ENCODE measurements around the gene NRSN1. TPM values are rescaled to one million over a fixed set of nuclear protein-coding genes. Genes with fewer than 3 reads are reported as not detected.

Gene NRSN1
- total and polyA plus RNA-seq, 2 donors (not counting 1 experiment from before 2014, with no cell fraction given), result not detected

DNA sequence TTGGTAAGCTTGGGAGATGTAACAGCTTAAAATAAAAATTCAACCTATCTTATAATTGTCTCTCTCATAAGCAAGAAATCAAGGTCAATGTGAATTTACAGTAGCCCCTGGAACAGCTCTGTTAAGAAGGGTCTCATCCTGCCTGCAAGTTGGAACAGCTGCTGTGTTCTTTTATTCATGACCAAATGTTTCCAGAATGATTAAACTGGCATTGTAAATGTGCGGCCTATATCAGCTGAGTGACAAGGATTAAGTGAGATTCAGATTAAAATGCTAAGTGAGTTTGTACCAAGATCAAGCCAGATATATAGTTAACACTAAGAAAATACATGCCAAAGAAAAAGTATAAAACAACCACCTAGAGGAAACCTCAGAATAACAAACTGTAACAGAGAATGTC lies 45.3 kb upstream of the NRSN1 start:
- DNase-seq (ENCODE audit: low read depth in 2 of 2), result no peak
- no peak overlapping the region for H3K27ac ChIP-seq (ENCODE audit: insufficient read depth, low read length)
- H3K9ac ChIP-seq (ENCODE audit: insufficient read depth, low read length), result no peak overlapping the region
- no peak overlapping the region for H3K4me3 ChIP-seq (replicated peaks in 1 of 4; ENCODE audit: control extremely low read depth in 1 of 4, insufficient read depth in 1 of 4, low read depth in 3 of 4, low read length in 4 of 4)
- no peak overlapping the region for H3K4me2 ChIP-seq (ENCODE audit: extremely low read depth, insufficient read depth, low read length)
- H3K9me3 ChIP-seq (ENCODE audit: control insufficient read depth, insufficient read depth, low read depth, low read length), result no peaks in the 10 kb centered on the region
- H3K79me2 ChIP-seq (ENCODE audit: control insufficient read depth, insufficient read depth, low read length), result no peaks in the 10 kb centered on the region
- no peak overlapping the region for H2AFZ ChIP-seq (ENCODE audit: low read length)
- TF ChIP-seq, protein P1, sequence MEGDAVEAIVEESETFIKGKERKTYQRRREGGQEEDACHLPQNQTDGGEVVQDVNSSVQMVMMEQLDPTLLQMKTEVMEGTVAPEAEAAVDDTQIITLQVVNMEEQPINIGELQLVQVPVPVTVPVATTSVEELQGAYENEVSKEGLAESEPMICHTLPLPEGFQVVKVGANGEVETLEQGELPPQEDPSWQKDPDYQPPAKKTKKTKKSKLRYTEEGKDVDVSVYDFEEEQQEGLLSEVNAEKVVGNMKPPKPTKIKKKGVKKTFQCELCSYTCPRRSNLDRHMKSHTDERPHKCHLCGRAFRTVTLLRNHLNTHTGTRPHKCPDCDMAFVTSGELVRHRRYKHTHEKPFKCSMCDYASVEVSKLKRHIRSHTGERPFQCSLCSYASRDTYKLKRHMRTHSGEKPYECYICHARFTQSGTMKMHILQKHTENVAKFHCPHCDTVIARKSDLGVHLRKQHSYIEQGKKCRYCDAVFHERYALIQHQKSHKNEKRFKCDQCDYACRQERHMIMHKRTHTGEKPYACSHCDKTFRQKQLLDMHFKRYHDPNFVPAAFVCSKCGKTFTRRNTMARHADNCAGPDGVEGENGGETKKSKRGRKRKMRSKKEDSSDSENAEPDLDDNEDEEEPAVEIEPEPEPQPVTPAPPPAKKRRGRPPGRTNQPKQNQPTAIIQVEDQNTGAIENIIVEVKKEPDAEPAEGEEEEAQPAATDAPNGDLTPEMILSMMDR (conservative IDR thresholded peaks at IDR 0.05 in 1 of 2, IDR thresholded peaks at IDR 0.05 in 1 of 2; ENCODE audit: low read depth in 1 of 2, low read length in 2 of 2), result no peak
- H3K36me3 ChIP-seq (ENCODE audit: control insufficient read depth, insufficient read depth, low read length), result no peaks in the 10 kb centered on the region
- no peaks in the 10 kb centered on the region for H3K4me1 ChIP-seq (ENCODE audit: control insufficient read depth, extremely low read depth, insufficient read depth, low read length)
- H4K20me1 ChIP-seq (ENCODE audit: control insufficient read depth, extremely low read depth, insufficient read depth, low read length), result no peaks in the 10 kb centered on the region
- no peaks in the 10 kb centered on the region for H3K27me3 ChIP-seq (ENCODE audit: control insufficient read depth, insufficient read depth, low read length)

DNA sequence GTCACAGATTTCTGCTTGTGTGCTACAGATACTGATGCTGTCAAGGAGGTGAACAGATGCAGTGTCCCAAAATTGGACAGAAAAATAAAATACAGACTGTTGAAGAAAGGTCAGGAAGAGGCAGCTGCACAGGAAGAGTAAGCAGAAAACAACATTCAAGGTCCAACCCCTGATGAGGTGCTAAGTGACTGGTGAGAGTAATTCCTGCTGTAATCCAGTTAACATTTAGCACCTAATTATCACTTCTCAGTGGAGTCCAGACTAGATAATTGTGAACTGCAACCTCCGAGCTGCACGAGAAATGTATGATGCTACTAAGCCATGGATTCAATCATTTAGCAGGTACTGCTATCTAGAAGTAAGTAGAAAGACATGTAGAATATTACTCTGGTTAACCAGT lies 36.3 kb upstream of the NRSN1 start:
- no peak for DNase-seq (ENCODE audit: low read depth in 2 of 2)
- Histone ChIP-seq H3K27ac (ENCODE audit: insufficient read depth, low read length) (no peak overlapping the region), H2AFZ (ENCODE audit: low read length) (no peak overlapping the region)

DNA sequence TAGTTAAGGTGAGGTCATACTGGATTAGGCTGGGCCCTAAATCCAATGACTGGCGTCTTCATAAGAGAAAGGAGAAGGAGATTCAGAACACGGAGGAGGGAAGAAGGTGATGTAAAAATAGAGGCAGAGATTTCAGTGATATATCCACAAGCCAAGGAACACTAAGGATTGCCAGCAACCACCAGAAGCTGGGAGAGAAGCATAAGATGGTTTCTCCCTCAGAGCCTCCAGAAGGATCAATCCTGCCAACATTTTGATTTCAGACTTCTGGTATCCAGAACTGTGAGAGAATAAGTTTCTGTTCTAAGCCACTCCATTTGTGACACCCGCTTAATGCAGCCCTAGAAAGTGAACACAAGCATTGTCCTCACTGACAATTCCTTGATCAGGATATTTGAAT lies 33.6 kb upstream of the NRSN1 start:
- no peaks in the 10 kb centered on the region for H3K36me3 ChIP-seq (ENCODE audit: control insufficient read depth, insufficient read depth, low read length)
- no peak overlapping the region for H3K9ac ChIP-seq (ENCODE audit: insufficient read depth, low read length)
- no peak overlapping the region for H3K4me2 ChIP-seq (ENCODE audit: extremely low read depth, insufficient read depth, low read length)
- no peaks in the 10 kb centered on the region for H3K4me1 ChIP-seq (ENCODE audit: control insufficient read depth, extremely low read depth, insufficient read depth, low read length)
- no peaks in the 10 kb centered on the region for H3K27me3 ChIP-seq (ENCODE audit: control insufficient read depth, insufficient read depth, low read length)
- H3K4me3 ChIP-seq (replicated peaks in 1 of 4; ENCODE audit: control extremely low read depth in 1 of 4, insufficient read depth in 1 of 4, low read depth in 3 of 4, low read length in 4 of 4), result no peak overlapping the region
- H2AFZ ChIP-seq (ENCODE audit: low read length), result no peak overlapping the region
- H3K79me2 ChIP-seq (ENCODE audit: control insufficient read depth, insufficient read depth, low read length), result no peaks in the 10 kb centered on the region
- H4K20me1 ChIP-seq (ENCODE audit: control insufficient read depth, extremely low read depth, insufficient read depth, low read length), result no peaks in the 10 kb centered on the region
- no peak for TF ChIP-seq EZH2 (IDR thresholded peaks at IDR 0.05; ENCODE audit: low read length, missing control alignments)
- TF ChIP-seq, protein P1 (conservative IDR thresholded peaks at IDR 0.05 in 1 of 2, IDR thresholded peaks at IDR 0.05 in 1 of 2; ENCODE audit: low read depth in 1 of 2, low read length in 2 of 2), result no peak
- H3K9me3 ChIP-seq (ENCODE audit: control insufficient read depth, insufficient read depth, low read depth, low read length), result no peaks in the 10 kb centered on the region
- no peak overlapping the region for H3K27ac ChIP-seq (ENCODE audit: insufficient read depth, low read length)
- no peak for DNase-seq (ENCODE audit: low read depth in 2 of 2)

More for the DNA sequence above, 36.3 kb upstream of the NRSN1 start:
- Histone ChIP-seq H4K20me1 (ENCODE audit: control insufficient read depth, extremely low read depth, insufficient read depth, low read length) (no peaks in the 10 kb centered on the region), H3K4me3 (replicated peaks in 1 of 4; ENCODE audit: control extremely low read depth in 1 of 4, insufficient read depth in 1 of 4, low read depth in 3 of 4, low read length in 4 of 4) (no peak overlapping the region), H3K9me3 (ENCODE audit: control insufficient read depth, insufficient read depth, low read depth, low read length) (no peaks in the 10 kb centered on the region), H3K4me2 (ENCODE audit: extremely low read depth, insufficient read depth, low read length) (no peak overlapping the region), H3K9ac (ENCODE audit: insufficient read depth, low read length) (no peak overlapping the region), H3K27me3 (ENCODE audit: control insufficient read depth, insufficient read depth, low read length) (no peaks in the 10 kb centered on the region), H3K4me1 (ENCODE audit: control insufficient read depth, extremely low read depth, insufficient read depth, low read length) (no peaks in the 10 kb centered on the region), H3K36me3 (ENCODE audit: control insufficient read depth, insufficient read depth, low read length) (no peaks in the 10 kb centered on the region), H3K79me2 (ENCODE audit: control insufficient read depth, insufficient read depth, low read length) (no peaks in the 10 kb centered on the region)
- no peak for TF ChIP-seq EZH2 (IDR thresholded peaks at IDR 0.05; ENCODE audit: low read length, missing control alignments)
- TF ChIP-seq, protein P1 (conservative IDR thresholded peaks at IDR 0.05 in 1 of 2, IDR thresholded peaks at IDR 0.05 in 1 of 2; ENCODE audit: low read depth in 1 of 2, low read length in 2 of 2), result no peak
